H1 (cell line): Measurements from ENCODE around the gene PAK6.

Source experiments
- ASH2L ChIP-seq: fragments of 200-600, 300-600 bp; sonication (generic); IDR thresholded peaks from one replicate; pipeline ENCODE4 v1.7.1; 2017; ENCODE audit warnings: low read length
- CBX8 ChIP-seq: fragments of 300-800, 300-1000 bp; sonication (generic); IDR thresholded peaks from 2 replicates; pipeline ENCODE4 v1.7.1; 2016; ENCODE audit warnings: low read depth, low read length, borderline replicate concordance
- CTCF ChIP-seq, 3 experiments: IDR thresholded peaks; 1 replicate in 2 of 3; 2 replicates in 1 of 3; pipeline versions ENCODE4 v1.5.1 to v1.6.1; 2011; ENCODE audit warnings: low read length in 3 of 3, mild to moderate bottlenecking in 3 of 3, inconsistent platforms in 2 of 3, low read depth in 1 of 3, moderate library complexity in 1 of 3; ENCODE audit not compliant: insufficient read depth in 1 of 3; ENCODE audit errors: control extremely low read depth in 1 of 3
- EZH2 ChIP-seq: fragments of 200-600 bp; sonication (generic); IDR thresholded peaks from 2 replicates; pipeline ENCODE4 v1.7.1; 2012; ENCODE audit warnings: low read depth, mild to moderate bottlenecking, moderate library complexity, low read length, inconsistent platforms; ENCODE audit not compliant: severe bottlenecking
- POLR2A ChIP-seq, 2 experiments: IDR thresholded peaks; 1 replicate in 1 of 2; 2 replicates in 1 of 2; pipeline ENCODE4 v1.6.1; 2011; ENCODE audit warnings: low read depth in 2 of 2, low read length in 2 of 2, mild to moderate bottlenecking in 2 of 2; ENCODE audit errors: control extremely low read depth in 1 of 2
- POLR2AphosphoS5 ChIP-seq: IDR thresholded peaks from 2 replicates; pipeline ENCODE4 v1.6.1; 2011; ENCODE audit warnings: low read depth, low read length
- RFX5 ChIP-seq: IDR thresholded peaks from 2 replicates; pipeline ENCODE4 v1.6.1; 2011; ENCODE audit warnings: low read depth, low read length, improper control_type of control experiment, borderline replicate concordance
- RXRA ChIP-seq: IDR thresholded peaks from 2 replicates; pipeline ENCODE4 v1.6.1; 2011; ENCODE audit warnings: low read depth, mild to moderate bottlenecking, low read length, moderate library complexity; ENCODE audit not compliant: insufficient read depth
- SIRT6 ChIP-seq: IDR thresholded peaks from one replicate; pipeline ENCODE4 v1.7.1; 2012; ENCODE audit warnings: low read length, inconsistent platforms
- SIX5 ChIP-seq: IDR thresholded peaks from 2 replicates; pipeline ENCODE4 v1.6.1; 2011; ENCODE audit warnings: mild to moderate bottlenecking, low read depth, low read length
- SP1 ChIP-seq: IDR thresholded peaks from 2 replicates; pipeline ENCODE4 v1.6.1; 2011; ENCODE audit warnings: low read depth, low read length
- SP2 ChIP-seq: IDR thresholded peaks from 2 replicates; pipeline ENCODE4 v1.6.1; 2012; ENCODE audit warnings: mild to moderate bottlenecking, low read length, inconsistent platforms
- TEAD4 ChIP-seq: IDR thresholded peaks from 2 replicates; pipeline ENCODE4 v1.6.1; 2012; ENCODE audit warnings: low read depth, low read length, inconsistent platforms, mixed read lengths

GRCh38 chr15:40325700-40326099 is 86.8 kb downstream of the PAK6 start:
- TF ChIP-seq TEAD4 (no peak), POLR2AphosphoS5 (no peak), CTCF (IDR thresholded peaks at IDR 0.05; ENCODE audit: control extremely low read depth in 1 of 3, insufficient read depth in 1 of 3, low read depth in 1 of 3, low read length in 3 of 3) (no peak), SIRT6 (no peak), ASH2L (no peak), POLR2A (IDR thresholded peaks at IDR 0.05; ENCODE audit: control extremely low read depth in 1 of 2, low read depth in 2 of 2, low read length in 2 of 2) (no peak), SP2 (no peak), SP1 (no peak), EZH2 (no peak), RFX5 (no peak), RXRA (no peak), SIX5 (no peak), CBX8 (no peak)
